Activated CD4-positive, CD25-positive, alpha-beta regulatory T cell treated with anti-CD3 and anti-CD28 coated beads, Interleukin-2, amount 50 U/mL, for 16 hours (primary cell): Measurements from ENCODE around the gene MRPS10.
"Not testable (repeated sequence)": the region's sequence is repeated elsewhere in the genome, so short reads cannot be mapped to it uniquely, and the experiment has no call there.

Experiments
- DNase-seq: peaks from one replicate; pipeline ENCODE4 v3.0.0-alpha.2; 2020; ENCODE audit warnings: low read depth, low spot score

Gene MRPS10

DNA sequence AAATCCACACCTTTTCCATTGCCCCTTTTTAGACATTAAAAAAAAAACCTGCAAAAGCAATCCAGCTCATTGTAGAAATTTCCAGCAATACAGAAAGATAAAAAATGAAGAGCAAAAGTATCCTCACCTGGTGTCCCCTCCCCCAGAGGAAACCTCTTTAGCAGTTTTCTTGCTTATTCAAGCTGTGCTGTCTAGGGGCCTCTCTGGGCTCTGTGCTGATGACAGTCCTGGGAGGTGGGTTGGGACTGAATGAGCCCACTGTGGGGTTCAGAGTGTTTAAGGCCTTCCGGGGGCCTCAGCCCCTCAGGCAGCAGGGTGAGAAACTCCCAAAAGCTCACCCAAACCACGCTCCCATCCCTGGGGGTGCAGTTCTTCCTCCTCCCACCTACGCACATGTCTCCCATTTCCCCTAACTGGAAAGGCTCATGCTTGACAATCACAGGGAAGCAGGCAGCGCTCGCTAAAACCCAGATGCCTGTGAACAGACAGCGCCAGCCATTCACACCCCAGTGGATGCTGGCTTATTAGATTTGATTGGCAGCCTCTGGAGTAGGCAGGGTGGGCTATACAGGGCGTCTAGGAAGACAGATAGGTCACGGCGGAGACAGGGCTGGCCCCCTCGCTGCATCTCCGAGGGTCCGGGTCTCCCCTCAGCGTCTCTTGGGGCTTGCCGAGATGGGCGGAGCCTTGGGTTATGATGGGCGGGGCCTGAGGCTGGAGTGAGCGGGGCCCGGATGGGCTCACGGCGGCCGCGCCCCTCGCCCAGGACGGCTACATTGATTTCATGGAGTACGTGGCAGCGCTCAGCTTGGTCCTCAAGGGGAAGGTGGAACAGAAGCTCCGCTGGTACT is 39.9 kb downstream of the MRPS10 start:
- DNase-seq, result no peak

DNA sequence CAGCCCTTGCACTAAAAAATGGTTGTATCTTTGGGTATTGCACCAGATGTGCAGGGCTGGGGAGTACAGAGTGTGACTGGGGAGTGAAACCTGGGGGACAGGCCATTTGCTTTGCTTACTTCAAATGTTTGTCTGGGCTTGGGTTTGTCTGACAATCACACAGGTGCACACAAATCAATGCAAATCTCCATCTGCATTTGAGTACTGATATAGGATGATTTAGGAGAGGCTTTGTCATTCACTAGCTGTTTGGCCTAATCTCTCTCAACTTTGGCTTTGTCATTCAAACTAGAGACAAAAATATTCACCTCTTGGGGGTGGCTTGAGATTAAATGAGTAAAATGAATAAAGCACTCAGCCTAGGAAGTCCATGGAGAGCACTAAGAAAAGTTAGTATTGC is 40.7 kb downstream of the MRPS10 start:
- no peak for DNase-seq

DNA sequence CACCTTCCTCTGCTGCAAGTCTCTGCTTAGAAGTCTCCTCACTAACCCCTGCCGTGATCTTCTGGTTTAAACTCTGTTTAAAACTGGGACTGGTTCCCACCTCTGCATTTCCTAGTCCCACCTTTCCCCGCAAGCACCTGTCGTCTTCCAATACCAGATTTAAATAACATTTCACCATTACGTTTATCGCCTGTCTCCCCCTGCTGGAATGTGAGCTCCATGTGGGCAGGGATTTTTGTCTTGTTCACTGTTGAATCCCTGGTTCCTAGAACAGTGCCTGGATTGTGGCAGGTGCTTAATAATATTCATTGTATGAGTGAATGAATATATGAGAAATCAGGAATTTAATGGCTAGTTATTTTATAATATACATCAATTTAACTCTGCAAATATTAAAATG is 41.8 kb downstream of the MRPS10 start:
- no peak for DNase-seq

DNA sequence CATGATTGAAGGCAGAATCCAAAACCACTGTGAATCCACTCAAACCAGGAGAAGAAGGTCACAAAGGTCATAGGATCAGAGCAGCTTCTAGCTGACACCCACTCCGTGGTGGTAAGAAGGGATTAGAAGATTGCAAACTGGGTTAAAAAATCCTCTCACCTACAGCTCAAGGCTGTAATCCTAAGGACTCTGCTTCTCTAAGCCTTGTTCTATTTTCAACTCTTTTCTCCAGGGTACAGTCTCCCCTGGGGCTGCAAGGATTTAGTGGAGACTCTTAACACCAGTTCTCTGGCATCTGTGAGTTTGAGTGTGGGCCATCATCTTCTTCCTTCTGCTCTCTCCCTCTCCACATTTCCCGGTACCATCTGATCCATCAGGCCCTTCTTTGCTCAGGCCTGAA is 44.6 kb downstream of the MRPS10 start, which contains the start of gene GUCA1A:
TSS of gene GUCA1A (plus strand) at position 264 of the 400 bp plus-strand sequence. CDS start 250 bp downstream, outside the sequence.
- DNase-seq, result no peak

DNA sequence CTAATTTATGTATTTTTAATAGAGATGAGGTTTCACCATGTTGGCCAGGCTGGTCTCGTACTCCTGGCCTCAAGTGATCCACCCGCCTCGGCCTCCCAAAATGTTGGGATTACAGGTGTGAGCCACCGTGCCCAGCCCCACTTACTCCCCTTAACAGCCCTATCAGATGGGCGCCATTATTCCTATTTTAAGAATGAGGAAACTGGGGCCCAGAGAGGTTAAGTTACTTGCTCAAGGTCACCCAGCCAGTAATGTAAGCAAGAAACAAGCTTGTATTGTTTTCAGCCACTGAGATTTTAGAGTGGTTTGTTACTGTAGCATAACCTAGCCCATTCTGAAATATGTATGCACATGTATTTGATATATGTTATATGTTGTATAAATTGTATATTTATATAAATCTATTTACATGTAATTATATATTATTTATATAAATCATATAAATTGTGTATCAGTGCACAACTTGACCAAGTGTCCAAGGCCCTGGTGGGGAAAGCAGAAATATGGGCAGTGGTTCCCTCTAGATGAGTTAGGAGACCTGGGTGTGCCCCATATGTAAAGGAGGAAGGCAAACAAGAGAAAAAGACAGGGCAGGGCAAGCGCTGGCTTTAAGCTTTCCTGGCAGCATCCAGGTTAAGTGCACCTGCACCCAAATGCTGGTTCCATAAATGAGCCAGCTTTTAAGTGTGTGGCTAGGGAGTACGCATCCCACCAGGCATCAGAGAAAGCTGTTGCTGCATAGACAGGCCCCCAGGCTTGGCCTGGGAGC is 45.7 kb downstream of the MRPS10 start:
- no peak for DNase-seq

DNA sequence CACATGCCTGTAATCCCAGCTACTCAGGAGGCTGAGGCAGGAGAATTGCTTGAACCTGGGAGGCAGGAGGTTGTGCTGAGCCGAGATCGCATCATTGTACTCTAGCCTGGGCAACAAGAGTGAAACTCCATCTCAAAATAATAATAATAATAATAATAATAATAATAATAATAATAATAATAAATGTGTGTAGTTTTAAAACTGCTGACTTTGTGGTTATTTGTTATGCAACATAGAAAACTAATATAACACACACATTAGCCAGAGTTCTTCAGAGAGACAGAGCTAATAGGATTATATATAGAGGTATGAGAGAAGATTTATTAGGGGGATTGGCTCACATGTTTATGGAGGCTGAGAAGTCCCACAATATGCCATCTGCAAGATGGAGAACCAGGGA is 47.9 kb downstream of the MRPS10 start:
- DNase-seq, result not testable (repeated sequence)

DNA sequence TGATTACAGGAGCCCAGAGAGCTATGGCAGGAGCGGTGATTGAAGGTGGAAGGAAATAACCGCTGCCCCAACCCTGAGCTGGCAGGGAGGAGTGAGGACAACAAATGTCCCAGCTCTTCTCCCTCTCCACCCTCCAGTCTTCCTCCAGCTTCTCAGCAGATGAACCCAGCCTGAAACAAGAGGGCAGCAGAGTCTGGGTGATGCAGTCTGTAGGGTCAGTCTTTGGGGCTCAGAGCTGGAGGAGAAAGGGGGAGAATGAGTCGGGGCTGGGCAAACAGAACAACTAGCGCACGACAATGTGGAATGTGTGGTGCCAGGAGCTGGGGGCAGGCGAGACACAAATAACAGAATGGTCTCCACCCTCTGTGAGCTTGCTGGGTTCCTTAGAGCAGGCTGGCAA is 49.0 kb downstream of the MRPS10 start:
- no peak for DNase-seq

DNA sequence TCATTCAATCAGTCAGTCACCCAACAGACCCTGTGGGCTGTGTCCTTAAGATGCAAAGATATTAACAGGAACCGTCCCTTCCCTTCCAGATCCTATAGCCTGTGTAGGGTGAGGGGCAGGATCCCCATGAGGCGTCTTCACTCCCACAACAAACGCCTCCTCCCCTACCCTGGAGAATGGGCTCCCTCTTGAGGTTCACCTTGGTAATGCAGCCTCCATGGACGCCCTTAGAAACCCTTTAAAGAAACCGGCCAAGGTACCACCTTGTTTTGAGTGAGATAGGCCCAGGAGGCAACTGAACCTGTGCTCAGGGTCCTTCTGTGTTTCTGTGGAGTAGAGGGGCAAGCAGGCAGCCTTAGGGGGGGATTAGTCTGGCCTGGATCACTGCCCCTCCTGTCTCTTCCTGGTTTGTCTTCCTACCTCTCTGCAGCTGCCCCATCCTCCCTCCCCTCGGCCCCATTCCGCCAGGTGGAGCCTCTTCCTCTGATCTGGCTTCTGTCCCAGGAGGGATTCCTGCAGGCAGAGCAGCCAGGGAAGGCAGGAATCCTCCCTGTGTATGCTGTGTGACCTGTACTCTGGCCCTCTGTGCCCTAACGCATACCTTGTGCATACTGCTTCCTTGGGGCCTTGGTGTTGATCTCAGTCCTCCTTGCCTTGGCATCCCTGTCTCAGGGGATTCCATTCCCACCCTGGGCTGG is 51.1 kb downstream of the MRPS10 start:
- DNase-seq, result peak; percentile 67

DNA sequence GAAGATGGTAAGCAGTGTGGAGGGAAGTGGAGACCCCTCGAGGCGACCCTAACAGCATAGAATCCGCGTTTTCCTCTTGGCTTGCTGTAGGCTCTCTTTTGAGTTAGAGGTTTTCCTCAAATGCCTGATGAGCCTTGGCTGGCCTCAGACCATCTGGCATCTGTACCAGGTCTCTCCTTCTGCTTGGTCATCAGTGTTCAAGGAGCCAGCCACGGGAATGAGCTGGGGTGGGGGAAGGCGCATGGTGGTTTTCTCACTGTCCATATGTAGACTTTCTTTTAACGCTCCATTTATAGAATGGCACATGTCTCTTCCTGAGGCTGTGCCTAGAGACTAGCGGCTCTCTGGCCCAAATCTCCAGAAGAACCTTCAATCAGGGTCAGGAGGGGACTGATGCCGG is 52.6 kb downstream of the MRPS10 start:
- DNase-seq, result no peak

DNA sequence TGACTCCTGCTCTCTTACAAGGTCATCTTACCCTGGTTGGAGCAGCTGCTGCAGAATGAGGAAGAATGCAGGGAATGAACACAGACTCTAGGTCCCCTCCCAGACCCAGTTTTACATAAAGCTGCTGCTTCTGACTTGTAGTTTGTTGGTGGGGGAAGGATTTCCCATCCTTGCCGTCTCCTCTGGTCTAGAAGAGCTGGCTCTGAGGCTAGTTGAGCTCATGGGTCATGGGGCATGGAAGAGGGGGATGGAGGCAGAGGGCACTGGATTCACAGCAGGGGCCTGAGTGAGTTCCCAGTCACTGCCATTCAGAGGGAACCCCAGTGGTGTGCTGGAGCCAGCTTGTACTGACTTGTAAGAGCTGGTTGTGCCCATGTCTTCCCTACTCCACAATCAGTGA is 53.7 kb downstream of the MRPS10 start:
- DNase-seq, result no peak

DNA sequence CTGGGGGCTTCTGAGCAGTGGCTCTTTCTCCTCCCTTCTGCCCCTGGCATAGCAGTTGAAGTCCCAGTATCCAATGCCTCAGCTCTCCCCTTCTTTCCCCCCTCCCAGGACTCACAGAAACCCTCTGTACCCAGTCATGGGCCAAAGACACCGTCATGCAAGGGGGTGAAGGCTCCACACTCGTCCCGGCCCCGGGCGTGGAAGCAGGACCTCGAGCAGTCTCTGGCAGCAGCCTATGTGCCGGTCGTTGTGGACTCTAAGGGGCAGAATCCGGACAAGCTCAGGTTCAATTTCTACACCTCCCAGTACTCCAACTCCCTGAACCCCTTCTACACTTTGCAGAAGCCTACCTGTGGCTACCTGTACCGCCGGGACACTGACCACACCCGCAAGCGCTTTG is 54.8 kb downstream of the MRPS10 start:
- no peak for DNase-seq

DNA sequence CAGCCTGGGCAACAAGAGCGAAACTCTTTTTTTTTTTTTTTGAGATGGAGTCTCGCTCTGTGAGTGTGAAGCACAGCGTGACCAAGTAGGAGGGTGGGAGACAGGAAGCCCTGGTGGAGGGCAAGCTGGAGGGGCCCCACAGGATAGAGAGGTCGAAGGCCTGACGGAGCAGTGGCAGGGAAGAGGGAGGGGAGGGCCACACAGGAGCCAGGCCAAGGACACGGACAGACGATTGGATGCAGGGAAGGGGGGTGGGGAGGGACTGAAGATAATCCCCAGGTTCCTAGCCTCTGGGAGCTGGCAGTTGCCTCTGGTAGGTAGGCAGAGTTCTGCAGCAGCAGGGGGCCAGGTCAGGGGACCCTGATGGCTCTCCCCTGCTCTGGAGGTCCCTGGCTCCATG is 55.3 kb downstream of the MRPS10 start:
- no peak for DNase-seq

DNA sequence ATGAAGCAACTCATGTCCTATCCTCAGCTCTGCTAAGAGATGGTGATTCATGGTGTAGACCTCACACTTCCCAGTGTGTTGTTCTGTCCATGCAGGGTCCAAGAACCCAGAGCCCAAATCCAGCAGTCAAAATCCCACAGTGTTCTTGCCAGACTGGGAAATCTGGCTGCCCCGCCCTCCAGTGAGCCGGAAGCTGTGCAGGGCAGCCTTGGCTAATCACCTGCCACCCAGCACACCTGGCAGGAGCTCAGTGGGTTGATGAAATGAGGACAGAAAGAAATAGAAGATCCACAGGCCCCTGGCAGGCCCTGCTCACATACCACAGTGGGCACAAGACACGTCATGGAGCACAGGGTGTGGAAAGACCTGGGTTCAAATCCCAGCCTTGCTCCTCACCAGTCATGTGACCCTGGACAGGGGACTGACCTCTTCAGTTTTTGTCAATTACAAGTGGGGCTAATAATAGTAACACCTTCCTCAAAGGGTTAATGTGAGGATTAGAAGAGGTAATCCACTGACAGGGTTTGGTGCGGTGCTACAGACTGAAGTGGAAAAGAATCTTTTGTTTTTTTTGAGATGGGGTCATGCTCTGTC is 58.1 kb downstream of the MRPS10 start:
- no peak for DNase-seq

DNA sequence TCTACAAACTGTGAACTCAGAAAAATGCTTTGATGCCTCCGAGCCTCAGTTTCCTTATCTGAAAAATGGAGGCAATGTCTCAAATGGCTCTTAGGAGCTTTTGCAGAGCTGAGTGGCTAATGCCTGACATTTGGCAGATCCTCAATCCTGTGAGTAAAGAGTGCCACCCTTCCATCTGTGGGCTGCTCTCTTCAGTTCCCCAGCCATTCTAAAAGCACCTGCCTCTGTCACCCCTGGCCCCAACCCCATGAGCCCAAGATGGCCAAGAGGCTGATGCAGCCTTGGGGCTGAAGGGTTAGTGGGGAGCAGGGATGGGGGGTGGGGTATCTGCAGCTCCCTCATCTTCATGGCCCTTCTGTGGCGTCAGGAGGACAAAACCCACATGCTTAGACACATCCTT is 59.0 kb downstream of the MRPS10 start:
- no peak for DNase-seq

DNA sequence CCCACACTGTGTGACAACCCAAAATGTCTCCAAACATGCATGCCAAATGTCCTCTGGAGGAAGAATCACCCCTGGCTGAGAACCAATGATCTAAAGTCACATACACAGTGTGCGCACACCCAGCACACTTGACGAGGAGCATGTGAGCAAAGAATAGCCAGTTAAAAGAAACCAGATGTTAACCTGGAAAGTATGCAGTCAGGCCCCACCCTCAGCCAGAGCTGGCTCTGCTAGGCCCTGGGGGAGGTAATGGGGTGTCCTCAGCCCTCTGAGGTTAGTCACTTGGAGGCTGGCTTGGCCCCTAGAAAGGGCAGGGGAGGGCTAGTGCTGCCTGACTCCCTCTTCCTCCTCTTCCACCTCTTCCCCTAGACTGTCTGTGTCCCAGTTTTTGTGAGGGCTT is 59.6 kb downstream of the MRPS10 start:
- DNase-seq, result no peak
